Kidney glomerular epithelial cell (primary cell): Measurements from ENCODE around the gene CHP1.
"Not testable (repeated sequence)": the region's sequence is repeated elsewhere in the genome, so short reads cannot be mapped to it uniquely, and the experiment has no call there.

Source experiments
- DNase-seq: peaks from one replicate; lab custom pipeline; 2025; lab: John Stamatoyannopoulos, UW

Gene CHP1

DNA sequence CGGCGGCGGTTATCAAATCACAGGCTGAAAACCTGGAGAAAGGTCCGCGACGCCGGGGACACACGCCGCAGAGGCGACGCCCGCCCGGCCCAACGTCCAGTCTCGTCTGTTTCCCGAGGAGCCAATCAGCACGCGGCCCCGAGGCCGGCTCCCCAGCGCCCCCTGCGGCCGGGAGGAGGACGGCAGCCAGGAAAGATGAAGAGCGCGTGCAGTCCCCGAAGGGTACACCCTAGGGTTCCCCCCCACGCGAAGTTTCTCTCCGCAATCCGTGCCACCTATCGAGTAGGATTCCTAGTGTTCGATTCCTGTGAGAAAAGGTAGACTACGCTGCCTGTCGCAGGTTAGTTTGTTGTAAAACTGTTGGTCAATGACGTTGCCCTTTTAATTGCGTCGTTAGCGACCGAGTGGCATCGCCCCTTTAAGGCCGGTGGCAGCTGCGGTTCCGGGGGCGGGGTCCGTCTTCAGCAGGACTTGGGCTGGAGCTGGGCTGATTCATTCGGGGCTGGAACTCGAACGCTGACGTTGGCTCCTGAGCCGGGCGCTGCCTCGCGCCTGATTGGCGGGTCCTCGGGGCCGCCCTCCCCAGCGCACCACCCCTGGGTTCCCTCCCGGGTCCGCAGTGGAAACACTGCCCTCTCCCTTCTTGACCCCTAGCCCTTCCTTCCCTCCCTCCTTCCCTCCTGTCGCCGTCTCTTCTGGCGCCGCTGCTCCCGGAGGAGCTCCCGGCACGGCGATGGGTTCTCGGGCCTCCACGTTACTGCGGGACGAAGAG lies at the start of gene CHP1, which contains the start of gene EXD1:
Gene CHP1, plus strand, starts transcription at position 619 of the 772 bp plus-strand sequence. Its CDS starts 115 bp downstream, at position 734.
Gene EXD1, minus strand, starts transcription at position 108 of the 772 bp plus-strand sequence. CDS start 4,182 bp downstream, outside the sequence.
- peak; percentile 91 for DNase-seq

DNA sequence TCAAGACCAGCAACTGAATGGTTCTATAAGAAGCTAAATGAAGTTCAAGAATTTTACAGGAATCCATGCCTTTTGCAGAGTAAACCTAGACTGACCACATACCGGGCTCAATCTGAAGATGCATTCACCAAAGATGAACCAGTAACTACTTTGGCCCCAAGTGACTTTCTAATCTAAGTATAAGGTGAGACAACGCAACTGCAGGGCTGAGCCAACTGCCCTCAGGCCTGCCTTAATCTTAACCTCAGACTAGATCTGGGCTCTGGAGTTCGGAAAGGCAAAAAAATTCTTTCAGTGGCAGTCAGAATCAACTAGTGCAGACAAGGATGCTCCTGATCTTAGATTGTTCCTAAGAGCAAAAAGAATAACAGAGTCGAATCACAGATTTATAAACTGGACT lies 48.8 kb upstream of the CHP1 start:
- DNase-seq: no peak

DNA sequence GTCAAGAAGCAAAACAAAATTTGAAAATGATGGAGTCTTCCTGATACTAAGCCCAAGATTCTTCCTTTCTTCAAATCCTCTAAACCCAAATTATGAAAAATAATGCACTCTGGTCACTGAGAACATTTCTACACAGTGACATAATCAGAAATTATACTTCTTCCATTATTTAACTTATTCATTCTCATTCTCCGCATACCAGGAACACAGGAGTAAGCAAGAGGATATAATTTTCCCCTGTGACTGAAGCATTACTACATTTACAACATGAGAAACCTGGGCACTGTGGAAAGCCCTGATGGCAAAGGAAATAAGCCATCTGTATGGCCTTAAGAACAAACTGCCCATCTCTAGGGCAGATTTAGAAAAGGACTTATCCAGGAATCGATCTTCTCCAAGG lies 47.5 kb upstream of the CHP1 start:
- no peak for DNase-seq

DNA sequence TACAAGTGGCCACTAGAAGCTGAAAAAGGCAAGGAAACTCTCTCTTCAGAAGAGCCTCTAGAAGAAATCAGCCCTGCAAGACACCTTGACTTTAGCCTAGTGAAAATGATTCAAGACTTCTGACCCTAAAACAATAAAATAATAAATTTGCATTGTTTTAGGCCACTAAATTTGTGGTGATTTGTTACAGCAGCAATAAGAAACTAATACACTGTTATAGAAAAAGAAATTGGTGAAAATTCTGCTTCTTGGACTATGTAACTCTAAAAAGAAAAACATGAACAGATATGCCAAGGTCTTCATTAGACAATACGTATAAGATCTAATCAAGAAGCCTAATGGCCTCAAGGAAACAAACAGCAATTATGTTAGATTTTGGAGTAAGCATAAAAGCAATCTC lies 36.6 kb upstream of the CHP1 start:
- DNase-seq: no peak

DNA sequence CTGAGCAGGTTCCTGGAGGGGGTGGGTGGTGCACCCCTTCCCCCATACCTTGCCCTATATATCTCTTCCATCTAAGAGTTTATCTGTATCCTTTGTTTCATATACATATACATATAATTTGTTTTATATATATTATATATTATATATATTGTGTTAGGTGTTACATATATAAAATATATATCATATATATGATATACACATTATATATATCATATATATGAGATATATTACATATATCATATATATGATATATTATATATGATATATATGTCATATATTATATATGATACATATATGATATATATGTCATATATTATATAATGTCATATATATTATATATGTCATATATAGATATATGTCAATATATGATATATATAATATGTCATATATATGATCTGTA lies 31.6 kb upstream of the CHP1 start:
- DNase-seq: no peak

DNA sequence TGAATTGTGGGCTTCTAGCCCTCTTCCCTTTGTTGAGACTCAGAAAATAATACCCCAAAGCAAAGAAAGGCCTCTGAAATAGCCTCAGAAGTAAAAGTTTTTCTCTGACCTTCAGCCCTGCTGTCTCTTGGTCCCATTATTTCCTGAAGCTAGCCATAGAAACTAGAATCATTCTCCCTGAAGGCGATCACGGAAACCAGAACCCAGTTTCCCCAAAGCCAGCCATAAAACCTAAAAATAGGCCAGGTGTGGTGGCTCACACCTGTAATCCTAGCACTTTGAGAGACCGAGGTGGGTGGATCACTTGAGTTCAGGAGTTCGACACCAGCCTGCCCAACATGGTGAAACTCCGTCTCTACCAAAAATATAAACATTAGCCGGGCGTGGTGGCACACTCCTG lies 27.7 kb upstream of the CHP1 start:
- no peak for DNase-seq

DNA sequence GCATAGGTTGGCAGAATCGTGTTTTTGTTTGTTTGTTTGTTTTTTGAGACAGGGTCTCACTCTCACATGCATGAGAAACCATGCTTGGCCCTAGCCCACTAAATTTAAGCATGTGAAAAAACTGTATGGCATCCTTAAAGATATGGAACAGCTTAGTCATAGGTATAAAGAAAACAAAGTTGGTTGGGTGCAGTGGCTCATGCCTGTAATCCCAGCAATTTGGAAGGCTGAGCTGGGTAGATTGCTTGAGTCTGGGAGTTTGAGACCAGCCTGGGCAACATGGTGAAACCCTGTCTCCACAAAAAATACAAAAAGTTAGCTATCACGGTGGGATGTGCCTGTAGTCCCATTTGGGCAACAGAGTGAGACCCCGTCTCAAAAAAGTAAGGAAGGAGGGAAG lies 25.8 kb upstream of the CHP1 start:
- no peak for DNase-seq

DNA sequence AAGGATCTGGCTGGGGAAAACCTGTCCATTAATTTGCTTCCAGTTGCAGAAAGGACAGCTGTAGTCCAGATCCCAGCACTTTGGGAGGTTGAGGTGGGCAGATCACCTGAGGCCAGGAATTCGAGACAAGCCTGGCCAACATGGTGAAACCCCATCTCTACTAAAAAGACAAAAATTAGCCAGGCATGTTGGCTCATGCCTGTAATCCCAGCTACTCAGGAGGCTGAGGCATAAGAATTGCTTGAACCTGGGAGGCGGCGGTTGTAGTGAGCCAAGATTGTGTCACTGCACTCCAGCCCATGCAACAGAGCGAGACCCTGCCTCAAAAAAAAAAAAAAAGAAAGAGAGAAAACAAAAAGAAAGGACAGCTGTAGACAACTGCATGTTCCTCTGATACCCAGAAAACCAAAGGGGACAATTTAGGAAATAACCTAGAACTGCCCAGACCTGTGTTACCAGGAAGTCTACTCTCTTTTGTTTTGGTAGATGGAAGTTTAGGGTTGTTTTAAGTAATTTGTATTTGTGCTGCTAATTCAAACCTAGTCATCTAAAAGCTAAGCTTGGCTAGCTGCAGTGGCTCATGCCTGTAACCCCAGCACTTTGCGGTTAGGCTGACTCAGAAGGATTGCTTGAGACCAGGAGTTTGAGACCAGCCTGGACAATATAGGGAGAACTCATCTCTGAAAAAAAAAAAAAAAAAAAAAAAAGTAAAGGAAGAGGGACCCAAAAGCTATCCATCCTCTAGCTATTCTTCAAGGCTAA lies 23.2 kb upstream of the CHP1 start:
- DNase-seq: no peak

DNA sequence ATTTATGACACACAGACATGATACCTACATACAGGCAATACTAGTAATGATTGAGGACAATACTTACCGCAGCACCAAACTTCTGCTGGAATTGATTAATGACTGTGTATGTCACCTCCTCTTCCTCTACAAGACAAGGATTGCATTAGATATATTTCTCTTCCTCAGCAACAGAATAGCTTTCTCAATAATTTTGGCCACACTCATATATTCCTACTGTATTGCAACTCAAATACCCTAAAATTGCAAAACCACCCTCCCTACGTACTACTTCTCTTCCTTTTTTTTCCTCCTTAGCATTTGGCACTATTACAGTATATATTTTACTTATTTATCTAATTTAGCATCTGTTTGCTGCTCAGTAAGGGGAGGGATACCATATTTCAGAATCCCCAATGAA lies 15.4 kb upstream of the CHP1 start:
- DNase-seq: no peak

DNA sequence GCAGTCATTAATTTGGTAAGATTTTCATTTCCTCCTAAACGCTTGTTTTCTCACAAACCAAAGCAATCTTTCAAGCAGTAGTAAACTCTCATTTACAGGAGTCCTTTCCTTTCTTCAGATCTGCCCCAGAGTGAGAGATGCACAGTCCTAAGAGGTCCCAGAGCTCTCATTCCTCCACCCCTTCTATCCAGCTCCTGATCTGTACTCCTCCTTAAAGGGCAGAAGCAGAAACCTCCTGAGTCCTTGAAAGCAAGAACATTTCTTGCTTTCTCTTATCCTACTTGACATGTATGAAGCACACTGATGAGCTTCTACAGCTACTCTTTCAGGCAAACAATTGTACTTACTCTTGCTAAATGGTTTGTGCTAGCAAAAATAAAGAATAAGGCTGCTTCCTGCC lies 12.2 kb upstream of the CHP1 start:
- no peak for DNase-seq

DNA sequence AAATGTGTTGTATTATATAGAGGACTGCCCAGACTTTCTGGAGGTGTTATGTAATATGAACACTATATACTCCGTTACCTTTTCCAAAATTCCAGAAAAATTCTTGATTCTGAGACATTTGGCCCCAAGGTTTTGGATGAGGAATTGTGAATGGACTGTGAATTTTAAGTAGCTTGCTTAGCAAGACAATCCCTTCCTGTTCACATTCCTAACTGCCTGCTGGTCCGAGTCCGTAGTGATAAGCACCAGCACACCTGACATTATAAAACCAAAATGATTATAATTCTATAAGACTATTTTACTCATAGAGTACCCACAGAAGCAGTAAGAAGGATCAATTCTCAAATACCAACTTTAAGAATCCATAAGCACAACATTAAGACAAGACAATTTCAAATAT lies 11.7 kb upstream of the CHP1 start:
- no peak for DNase-seq

DNA sequence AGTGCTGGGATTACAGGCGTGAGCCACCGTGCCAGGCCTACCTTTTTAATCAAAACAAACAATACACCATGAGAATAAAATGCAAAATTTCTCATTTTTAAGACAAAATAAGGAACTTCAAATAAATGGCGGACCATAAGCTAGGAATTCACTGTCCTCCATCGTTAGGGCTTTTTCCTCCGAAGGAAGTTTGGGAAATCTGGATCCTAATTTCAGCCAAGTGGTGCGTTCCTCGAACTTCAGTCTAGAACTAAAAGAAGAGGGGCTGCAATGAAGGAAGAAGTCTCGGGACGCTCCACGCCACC lies 771 bp upstream of the CHP1 start:
- DNase-seq: no peak

DNA sequence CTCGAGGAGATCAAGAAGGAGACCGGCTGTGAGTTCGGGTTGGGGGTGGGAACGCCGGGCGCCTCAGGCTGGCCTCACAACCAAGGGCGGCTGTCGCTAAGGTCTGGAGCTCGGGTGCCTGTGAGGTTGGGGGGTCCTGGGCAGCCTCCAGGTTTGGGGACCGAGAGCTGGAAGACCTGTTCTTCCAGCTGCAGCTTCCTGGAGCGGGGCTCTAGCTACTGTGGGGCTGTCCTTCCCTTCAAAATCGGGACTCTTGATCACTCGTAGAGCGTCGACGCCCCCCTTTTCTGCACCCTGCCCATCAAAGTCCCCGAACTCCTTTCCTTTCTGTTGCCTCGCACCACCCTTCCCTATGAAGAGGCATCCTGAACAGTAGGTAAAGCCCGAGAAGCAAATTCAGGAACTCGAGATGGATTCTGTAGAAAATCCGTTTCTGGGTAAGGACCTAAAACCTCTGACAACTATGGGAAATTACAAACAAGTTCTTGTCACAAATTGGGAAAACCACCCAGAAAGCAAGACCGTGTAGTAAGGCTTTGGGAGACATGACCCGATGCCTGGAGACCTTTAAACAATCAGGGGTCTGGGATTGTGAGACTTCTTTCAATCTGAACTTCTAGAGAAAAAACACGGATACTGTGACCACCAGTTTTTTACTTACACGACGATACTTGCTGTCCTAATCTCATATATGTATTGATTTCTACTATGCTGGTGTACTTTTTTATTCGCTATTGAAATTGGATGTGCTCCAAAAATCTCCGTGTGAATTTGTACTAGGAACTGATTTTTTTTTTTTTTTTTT lies 556 bp downstream of the CHP1 start:
- DNase-seq: peak; percentile 4

DNA sequence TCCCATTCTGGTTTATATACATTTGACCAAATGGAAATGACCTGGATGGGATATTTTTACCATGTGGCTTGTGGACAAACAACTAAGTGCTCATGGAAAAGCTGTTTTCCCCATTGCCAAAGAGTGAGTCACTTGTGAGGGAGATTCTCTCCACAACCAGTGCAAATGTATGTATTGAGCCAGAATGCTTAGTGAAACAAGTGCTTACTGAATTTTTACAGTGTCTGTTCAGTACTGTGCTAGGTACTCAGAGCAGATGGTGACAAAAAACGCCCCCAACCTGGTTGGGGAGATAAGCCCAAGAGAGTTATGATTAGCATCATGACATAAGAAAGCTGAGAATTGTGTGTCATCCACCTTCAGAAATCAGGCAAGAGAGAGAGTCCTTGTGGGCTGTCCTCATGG lies 2.3 kb downstream of the CHP1 start:
- DNase-seq: no peak

DNA sequence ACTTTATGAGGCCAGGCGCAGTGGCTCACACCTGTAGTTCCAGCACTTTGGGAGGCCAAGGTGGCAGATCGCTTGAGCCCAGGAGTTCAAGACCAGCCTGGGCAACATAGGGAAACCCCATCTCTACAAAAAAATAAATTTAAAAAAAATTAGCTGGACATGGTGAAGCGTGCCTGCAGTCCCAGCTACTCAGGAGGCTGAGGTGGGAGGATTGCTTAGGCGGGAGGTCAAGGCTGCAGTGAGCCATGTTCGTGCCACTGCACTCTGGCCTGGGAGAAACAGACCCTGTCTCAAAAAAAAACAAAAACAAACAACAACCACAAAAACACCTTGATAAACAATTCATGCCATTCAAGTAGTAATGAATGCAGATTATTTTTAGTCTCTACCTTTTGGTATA lies 4.2 kb downstream of the CHP1 start:
- DNase-seq: not testable (repeated sequence)

DNA sequence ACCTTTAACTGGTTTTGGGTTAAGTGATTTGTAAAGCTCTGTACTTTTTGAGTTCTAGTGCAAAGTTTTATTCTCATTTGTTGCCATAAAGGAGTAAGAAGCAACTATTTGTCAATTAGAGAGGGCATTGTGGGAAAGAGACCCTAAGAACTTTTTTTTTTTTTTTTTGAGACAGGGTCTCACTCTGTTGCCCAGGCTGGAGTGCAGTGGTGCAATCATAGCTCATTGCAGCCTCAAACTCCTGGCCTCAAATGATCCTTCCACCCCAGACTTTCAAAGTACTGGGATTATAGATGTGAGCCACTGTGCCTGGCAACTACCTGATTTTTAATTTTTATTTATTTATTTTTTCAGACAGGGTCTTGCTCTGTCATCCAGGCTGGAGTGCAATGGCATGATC lies 4.9 kb downstream of the CHP1 start:
- no peak for DNase-seq

DNA sequence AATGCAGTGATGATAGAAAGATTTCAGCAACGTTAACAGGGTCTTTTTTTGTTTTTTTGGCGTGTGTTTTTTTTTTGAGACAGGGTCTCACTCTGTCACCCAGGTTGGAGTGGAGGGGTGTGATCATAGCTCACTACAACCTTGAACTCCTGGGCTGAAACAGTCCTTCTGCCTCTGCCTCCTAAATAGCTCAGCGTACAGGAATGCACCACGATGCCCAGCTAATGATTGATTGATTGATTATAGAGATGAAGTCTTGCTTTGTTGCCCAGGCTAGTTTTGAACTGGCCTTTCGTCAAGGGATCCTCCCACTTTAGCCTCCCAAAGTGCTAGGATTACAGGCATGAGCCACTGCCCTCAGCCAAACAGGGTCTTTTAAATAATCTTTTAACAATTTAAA lies 7.0 kb downstream of the CHP1 start:
- no peak for DNase-seq

DNA sequence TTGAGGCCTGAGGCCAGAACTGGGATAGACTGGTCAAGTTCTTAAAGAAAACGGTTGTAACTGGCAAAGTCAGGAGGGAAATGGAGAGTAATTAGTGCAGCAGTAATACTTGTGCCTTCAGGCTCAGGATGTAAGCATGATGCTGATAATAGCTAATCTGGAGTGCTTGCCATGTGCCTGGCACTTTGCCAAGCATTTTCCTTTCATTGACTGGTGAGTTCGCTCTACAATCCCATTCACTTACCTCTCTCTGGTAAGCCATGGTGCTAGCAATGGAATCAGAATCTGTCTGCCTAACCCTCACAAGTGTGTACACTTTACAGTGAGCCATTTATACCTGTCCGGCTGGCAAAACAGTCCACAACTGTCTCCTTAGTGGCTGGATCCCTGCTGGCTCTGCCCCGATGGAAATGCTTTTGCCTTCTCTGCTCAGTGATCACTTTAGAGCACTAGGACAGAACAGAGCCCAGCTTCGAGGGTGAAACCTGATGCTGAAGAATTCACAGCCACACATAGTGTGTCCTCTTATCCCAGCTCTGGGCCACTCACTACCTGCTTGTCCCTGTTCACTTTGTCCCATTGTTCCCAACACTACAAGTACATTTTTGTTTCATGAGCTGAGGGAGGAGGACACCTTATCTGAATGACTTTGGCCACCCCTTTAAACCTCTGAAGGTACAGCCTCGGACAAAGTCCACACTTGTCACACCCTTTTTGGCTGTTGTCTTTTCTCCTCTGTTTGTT lies 10.3 kb downstream of the CHP1 start:
- no peak for DNase-seq

DNA sequence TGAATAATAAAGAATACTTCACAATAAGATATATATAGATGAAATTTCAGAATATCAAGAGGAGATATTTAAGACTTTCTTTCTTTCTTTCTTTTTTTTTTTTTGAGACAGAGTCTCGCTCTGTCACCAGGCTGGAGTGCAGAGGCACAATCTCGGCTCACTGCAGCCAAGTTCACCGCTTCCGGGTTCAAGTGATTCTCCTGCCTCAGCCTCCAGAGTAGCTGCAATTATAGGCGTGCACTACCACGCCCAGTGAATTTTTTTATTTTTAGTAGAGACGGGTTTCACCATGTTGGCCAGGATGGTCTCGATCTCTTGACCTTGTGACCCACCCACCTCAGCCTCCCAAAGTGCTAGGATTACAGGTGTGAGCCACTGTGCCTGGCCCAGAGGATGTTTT lies 19.7 kb downstream of the CHP1 start:
- not testable (repeated sequence) for DNase-seq

DNA sequence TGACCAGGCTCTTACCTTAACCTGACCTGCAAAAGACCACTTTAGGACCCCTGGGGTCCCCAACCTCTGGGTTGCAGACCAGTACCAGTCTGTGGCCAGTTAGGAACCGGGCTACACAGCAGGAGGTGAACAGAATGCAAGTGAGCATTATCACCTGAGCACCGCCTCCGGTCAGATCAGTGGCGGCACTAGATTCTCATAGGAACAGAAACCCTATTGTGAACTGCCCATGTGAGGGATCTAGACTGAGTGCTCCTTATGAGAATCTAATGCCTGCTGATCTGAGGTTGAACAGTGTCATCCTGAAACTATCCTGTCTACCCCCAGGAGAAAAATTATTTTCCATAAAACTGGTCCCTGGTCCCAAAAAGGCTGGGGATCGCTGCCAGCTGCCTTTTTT lies 20.3 kb downstream of the CHP1 start:
- DNase-seq: no peak

DNA sequence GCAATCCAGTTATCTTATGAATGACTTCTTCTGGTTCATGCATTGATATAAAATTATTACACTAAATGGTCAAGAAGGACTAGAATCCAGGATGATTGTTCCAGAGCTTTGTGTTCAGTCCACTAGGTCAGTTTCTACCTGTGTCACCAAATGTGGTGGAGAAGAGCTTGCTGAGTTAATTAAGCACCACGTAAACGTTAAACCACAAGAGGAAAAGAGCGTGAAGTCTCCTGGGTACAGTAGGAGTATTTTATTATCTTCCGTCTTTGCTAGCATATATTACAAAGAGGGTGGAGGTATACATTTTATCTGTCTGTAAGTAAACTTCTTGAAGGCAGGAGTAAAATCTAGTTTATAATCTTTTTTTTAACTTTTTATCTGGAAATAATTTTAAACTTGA lies 23.5 kb downstream of the CHP1 start:
- no peak for DNase-seq

DNA sequence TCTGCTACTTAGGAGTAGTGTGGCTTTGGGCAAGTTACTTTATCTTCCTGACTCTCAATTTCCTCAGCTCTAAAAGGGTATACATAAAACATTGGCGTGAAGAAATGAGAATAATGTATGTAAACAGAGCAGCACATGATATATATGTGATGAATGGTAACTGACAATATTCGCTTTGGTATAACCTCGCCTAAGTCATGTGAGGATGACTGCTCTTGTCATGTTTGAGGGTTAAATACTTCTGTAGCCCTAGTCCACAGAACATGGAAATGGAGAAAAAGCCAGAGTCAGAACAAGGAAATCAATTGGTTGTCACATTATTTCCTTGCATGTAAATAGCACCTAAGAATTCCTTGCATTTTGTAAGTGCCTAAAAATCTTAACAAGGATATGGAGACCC lies 25.0 kb downstream of the CHP1 start:
- DNase-seq: no peak
